Right lobe of liver (tissue), 4 donors: Measurements from ENCODE around the gene NPPB.

Experiments
- CTCF ChIP-seq, 4 donors: fragments of 200-600 bp in 3 of 4; fragments of 450-650 bp in 1 of 4; IDR thresholded peaks; one replicate each; pipeline versions ENCODE4 v1.5.1 to v1.8.0; 2016 to 2022; ENCODE audit warnings: antibody characterized with exemption in 4 of 4, mild to moderate bottlenecking in 2 of 4
- POLR2A ChIP-seq: fragments of 450-650 bp; IDR thresholded peaks from one replicate; pipeline ENCODE4 v1.6.1; 2017; ENCODE audit warnings: antibody characterized with exemption, mild to moderate bottlenecking
- donor health status: DM: no; HTN: no; CAD: no.
- donor health status: DM: no; HTN: no; CAD: no.
- donor health status: DM: no; HTN: yes; CAD: no.

GRCh38 chr1:11880911-11881748 lies 22.4 kb upstream of the NPPB start:
- TF ChIP-seq CTCF (IDR thresholded peaks at IDR 0.05) (no peak), POLR2A (no peak)
